A549 (cell line): ENCODE measurements around the gene STRBP. TPM values are rescaled to one million over a fixed set of nuclear protein-coding genes. Genes with fewer than 3 reads are reported as not detected.

Experiments used
- ATAC-seq, 2 experiments: fragments of 200-7000 bp in 1 of 2; fragments of >200 bp in 1 of 2; cut with Nextera tagmentation in 1 of 2; cut with Tn5 transposase in 1 of 2; 3 replicates each; pipeline versions ENCODE4 v1.8.0 to v1.9.1; 2018 to 2020; ENCODE audit warnings: mild to moderate bottlenecking in 1 of 2, moderate library complexity in 1 of 2
- CTCF ChIA-PET: fragments of 300-600 bp; sonication (Branson Sonifier 250); formaldehyde crosslinking; extraction: SDS; loops from one replicate; lab custom pipeline; 2021; ENCODE audit warnings: antibody characterized with exemption, inconsistent platforms; lab: Yijun Ruan, JAX
- POLR2A ChIA-PET: fragments of 350-600 bp; formaldehyde crosslinking; extraction: SDS; loops from one replicate; lab custom pipeline; 2021; ENCODE audit warnings: antibody characterized with exemption, inconsistent platforms; lab: Yijun Ruan, JAX
- DNase-seq, 2 experiments: peaks; one replicate each; pipeline versions ENCODE4 v3.0.0 to v3.0.0-alpha.2; 2011 to 2016; ENCODE audit warnings: low read depth in 1 of 2, low spot score in 1 of 2
- FAIRE-seq: peaks from 2 replicates; lab custom pipeline; 2011; peaks lifted over from hg19 to GRCh38; lab: Jason Lieb, UNC
- H3K27ac ChIP-seq, 2 experiments: fragments of >200 bp; sonication (Bioruptor Twin); formaldehyde crosslinking; 3 replicates each; pipeline ENCODE4 v1.5.1; 2016 to 2017
- H3K4me1 ChIP-seq: fragments of >200 bp; sonication (Bioruptor Twin); formaldehyde crosslinking; 3 replicates; pipeline ENCODE4 v1.6.1; 2016
- H3K4me2 ChIP-seq: fragments of >200 bp; sonication (Bioruptor Twin); formaldehyde crosslinking; 3 replicates; pipeline ENCODE4 v1.6.1; 2016
- H3K4me3 ChIP-seq: fragments of >200 bp; sonication (Bioruptor Twin); formaldehyde crosslinking; 3 replicates; pipeline ENCODE4 v1.5.1; 2016
- H3K9me3 ChIP-seq: fragments of >200 bp; sonication (Bioruptor Twin); formaldehyde crosslinking; 3 replicates; pipeline ENCODE4 v1.6.1; 2016
- ATOH8 ChIP-seq: fragments of 250-450 bp; sonication (Bioruptor Pico); IDR thresholded peaks from 2 replicates; pipeline ENCODE4 v1.5.0; 2020; ENCODE audit warnings: low read depth, mild to moderate bottlenecking, moderate library complexity
- CBX8 ChIP-seq: fragments of 200-600 bp; sonication (generic); IDR thresholded peaks from 2 replicates; pipeline ENCODE4 v1.6.1; 2016
- CEBPB ChIP-seq, 2 experiments: fragments of >200 bp in 1 of 2; sonication (Bioruptor Twin) in 1 of 2; formaldehyde crosslinking in 1 of 2; IDR thresholded peaks; 2 replicates each; pipeline ENCODE4 v1.6.1; 2012 to 2016
- CHD2 ChIP-seq: fragments of 150-350 bp; IDR thresholded peaks from 2 replicates; pipeline ENCODE4 v1.6.1; 2014; ENCODE audit warnings: low read length; ENCODE audit not compliant: partially characterized antibody
- EHF ChIP-seq: fragments of 250-450 bp; sonication (Bioruptor Pico); IDR thresholded peaks from 2 replicates; pipeline ENCODE4 v1.5.0; 2020; ENCODE audit warnings: mild to moderate bottlenecking
- EHMT2 ChIP-seq: fragments of 200-600 bp; sonication (generic); IDR thresholded peaks from 2 replicates; pipeline ENCODE4 v1.6.1; 2016; ENCODE audit warnings: antibody characterized with exemption, low read depth, mild to moderate bottlenecking, moderate library complexity
- ELK1 ChIP-seq: fragments of 150-350 bp; IDR thresholded peaks from 2 replicates; pipeline ENCODE4 v1.6.1; 2014; ENCODE audit warnings: low read depth, mild to moderate bottlenecking, low read length
- HES2 ChIP-seq: fragments of >200 bp; sonication (Bioruptor Twin); formaldehyde crosslinking; IDR thresholded peaks from 2 replicates; pipeline ENCODE4 v1.6.1; 2016
- HEYL ChIP-seq: fragments of 250-450 bp; sonication (Bioruptor Pico); IDR thresholded peaks from 2 replicates; pipeline ENCODE4 v1.8.0; 2021; ENCODE audit warnings: mild to moderate bottlenecking, moderate library complexity
- HOXA7 ChIP-seq: fragments of 250-450 bp; sonication (Bioruptor Pico); IDR thresholded peaks from 2 replicates; pipeline ENCODE4 v1.5.0; 2020; ENCODE audit warnings: mild to moderate bottlenecking, moderate library complexity
- HOXB5 ChIP-seq: fragments of 250-450 bp; sonication (Bioruptor Pico); IDR thresholded peaks from 2 replicates; pipeline ENCODE4 v1.5.0; 2020; ENCODE audit warnings: mild to moderate bottlenecking, moderate library complexity
- JUNB ChIP-seq: fragments of >200 bp; sonication (Bioruptor Twin); formaldehyde crosslinking; IDR thresholded peaks from 2 replicates; pipeline ENCODE4 v1.6.1; 2016
- KDM5A ChIP-seq: fragments of 200-600 bp; sonication (generic); IDR thresholded peaks from 2 replicates; pipeline ENCODE4 v1.6.1; 2016; ENCODE audit warnings: antibody characterized with exemption, mild to moderate bottlenecking
- MAFK ChIP-seq: fragments of 450-650 bp; IDR thresholded peaks from 2 replicates; pipeline ENCODE4 v1.6.1; 2014; ENCODE audit not compliant: partially characterized antibody
- MAX ChIP-seq: IDR thresholded peaks from 2 replicates; pipeline ENCODE4 v1.6.1; 2012
- NPAS2 ChIP-seq: fragments of 250-450 bp; sonication (Bioruptor Pico); IDR thresholded peaks from 2 replicates; pipeline ENCODE4 v1.8.0; 2022; ENCODE audit warnings: mild to moderate bottlenecking, moderate library complexity, borderline replicate concordance
- NR3C1 ChIP-seq: fragments of >200 bp; sonication (Bioruptor Twin); formaldehyde crosslinking; IDR thresholded peaks from 3 replicates; pipeline ENCODE4 v1.6.1; 2017
- POLR2AphosphoS2 ChIP-seq: conservative IDR thresholded peaks from 2 replicates; pipeline ENCODE4 v1.6.1; 2012; ENCODE audit warnings: low read length, improper control_type of control experiment, inconsistent platforms
- RFX5 ChIP-seq: fragments of 450-650 bp; IDR thresholded peaks from 2 replicates; pipeline ENCODE4 v1.7.1; 2014; ENCODE audit warnings: antibody characterized with exemption, mild to moderate bottlenecking, moderate library complexity
- SREBF2 ChIP-seq: fragments of 450-650 bp; IDR thresholded peaks from 2 replicates; pipeline ENCODE4 v1.6.1; 2014; ENCODE audit warnings: mild to moderate bottlenecking, moderate library complexity
- TFCP2L1 ChIP-seq: fragments of 250-450 bp; sonication (Bioruptor Pico); IDR thresholded peaks from 2 replicates; pipeline ENCODE4 v1.5.0; 2021; ENCODE audit warnings: mild to moderate bottlenecking
- ZC3H11A ChIP-seq: fragments of 450-650 bp; IDR thresholded peaks from 2 replicates; pipeline ENCODE4 v1.6.1; 2014; ENCODE audit warnings: antibody characterized with exemption, mild to moderate bottlenecking
- WGBS: methylation state at CpG from one replicate; pipeline ENCODE4 v1.1.6; 2017; ENCODE audit errors: missing lambda C conversion rate; 5-methylcytosine and 5-hydroxymethylcytosine counted together
- polyA plus RNA-seq, 4 experiments: library from polyadenylated mRNA; depleted of rRNA in 3 of 4; stranded (reverse); fragments of >200 nt; fragmentation: RNase III in 1 of 4; extraction: RNeasy Plus Mini Kit Qiagen cat#74134 plus additional on column Dnase treatment in 1 of 4; gene quantifications; 2 replicates in 3 of 4; 3 replicates in 1 of 4; pipeline ENCODE4 v1.2.3, GENCODE V29; 2011 to 2017
- TF ChIP-seq, protein P1 (sequence below): fragments of >200 bp; sonication (Bioruptor Twin); formaldehyde crosslinking; IDR thresholded peaks from 3 replicates; pipeline ENCODE4 v1.5.1; 2016
- TF ChIP-seq, protein P2 (sequence below): fragments of 200-600 bp; sonication (generic); IDR thresholded peaks from 2 replicates; pipeline ENCODE4 v1.6.1; 2016; ENCODE audit warnings: antibody characterized with exemption, mild to moderate bottlenecking, moderate library complexity

Gene STRBP
- polyA plus RNA-seq, 2 of the 4 experiments (the other 2 are of a cell fraction): 20.4 to 34.0 TPM

GRCh38 chr9:123314617-123315016 lies 46.2 kb upstream of the STRBP start:
- DNase-seq (no peak), FAIRE-seq (no peak), ATAC-seq (no peak)
- no peak for TF ChIP-seq MAX
- TF ChIP-seq CHD2: no peak
- no peak for TF ChIP-seq POLR2AphosphoS2
- no peak for TF ChIP-seq ELK1
- no peak for TF ChIP-seq EHMT2
- TF ChIP-seq, protein P1, sequence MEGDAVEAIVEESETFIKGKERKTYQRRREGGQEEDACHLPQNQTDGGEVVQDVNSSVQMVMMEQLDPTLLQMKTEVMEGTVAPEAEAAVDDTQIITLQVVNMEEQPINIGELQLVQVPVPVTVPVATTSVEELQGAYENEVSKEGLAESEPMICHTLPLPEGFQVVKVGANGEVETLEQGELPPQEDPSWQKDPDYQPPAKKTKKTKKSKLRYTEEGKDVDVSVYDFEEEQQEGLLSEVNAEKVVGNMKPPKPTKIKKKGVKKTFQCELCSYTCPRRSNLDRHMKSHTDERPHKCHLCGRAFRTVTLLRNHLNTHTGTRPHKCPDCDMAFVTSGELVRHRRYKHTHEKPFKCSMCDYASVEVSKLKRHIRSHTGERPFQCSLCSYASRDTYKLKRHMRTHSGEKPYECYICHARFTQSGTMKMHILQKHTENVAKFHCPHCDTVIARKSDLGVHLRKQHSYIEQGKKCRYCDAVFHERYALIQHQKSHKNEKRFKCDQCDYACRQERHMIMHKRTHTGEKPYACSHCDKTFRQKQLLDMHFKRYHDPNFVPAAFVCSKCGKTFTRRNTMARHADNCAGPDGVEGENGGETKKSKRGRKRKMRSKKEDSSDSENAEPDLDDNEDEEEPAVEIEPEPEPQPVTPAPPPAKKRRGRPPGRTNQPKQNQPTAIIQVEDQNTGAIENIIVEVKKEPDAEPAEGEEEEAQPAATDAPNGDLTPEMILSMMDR: no peak
- TF ChIP-seq HES2: no peak
- TF ChIP-seq ATOH8 (CRISPR knock-in tag): no peak
- TF ChIP-seq CBX8: no peak
- TF ChIP-seq TFCP2L1 (CRISPR knock-in tag): no peak
- no peak for TF ChIP-seq KDM5A
- no peak for TF ChIP-seq NPAS2 (CRISPR knock-in tag)
- TF ChIP-seq SREBF2: no peak
- no peak for TF ChIP-seq HOXB5 (CRISPR knock-in tag)
- WGBS: 86% methylated on average over 6 of the region's 6 CpGs
- CTCF ChIA-PET: interaction anchor here (1.1 to 1.4 kb wide), 4 partner anchors 9 to 40 kb away, joined by 3 to 5 read pairs (median 4); no protein-coding TSS in a partner anchor
- H3K4me1 ChIP-seq: peaks cover 6% of the 10 kb centered on the region; the same call in 1 of the 3 replicates
- no peaks in the 10 kb centered on the region for H3K9me3 ChIP-seq
- H3K27ac ChIP-seq: no peak overlapping the region
- POLR2A ChIA-PET: no interaction called here
- H3K4me3 ChIP-seq: no peak overlapping the region
- H3K4me2 ChIP-seq: no peak overlapping the region

- ChIA-PET POLR2A (no interaction called here), CTCF (interaction anchor here (0.7 to 1.6 kb wide), 4 partner anchors 16 to 43 kb away, joined by 3 to 4 read pairs (median 3); no protein-coding TSS in a partner anchor)
- 0 out of 6 replicates have a peak overlapping the region, but pooled peaks have one; percentile 0 to 28 for H3K27ac ChIP-seq
- H3K9me3 ChIP-seq: no peaks in the 10 kb centered on the region
- no peak overlapping the region for H3K4me2 ChIP-seq
- DNase-seq: no peak
- no peak for FAIRE-seq
- TF ChIP-seq MAFK (peak; percentile 15), NR3C1 (no peak)
- ATAC-seq: peak in 1 of 2 experiments; percentile 42; a peak in 3 of 6 replicates
- peaks cover 6% of the 10 kb centered on the region; the same call in 1 of the 3 replicates for H3K4me1 ChIP-seq
- 72% methylated on average over 4 of the region's 4 CpGs for WGBS
- no peak overlapping the region for H3K4me3 ChIP-seq
Observed at GRCh38 chr9:123312306-123312877, 44.0 kb upstream of the STRBP start.

DNA sequence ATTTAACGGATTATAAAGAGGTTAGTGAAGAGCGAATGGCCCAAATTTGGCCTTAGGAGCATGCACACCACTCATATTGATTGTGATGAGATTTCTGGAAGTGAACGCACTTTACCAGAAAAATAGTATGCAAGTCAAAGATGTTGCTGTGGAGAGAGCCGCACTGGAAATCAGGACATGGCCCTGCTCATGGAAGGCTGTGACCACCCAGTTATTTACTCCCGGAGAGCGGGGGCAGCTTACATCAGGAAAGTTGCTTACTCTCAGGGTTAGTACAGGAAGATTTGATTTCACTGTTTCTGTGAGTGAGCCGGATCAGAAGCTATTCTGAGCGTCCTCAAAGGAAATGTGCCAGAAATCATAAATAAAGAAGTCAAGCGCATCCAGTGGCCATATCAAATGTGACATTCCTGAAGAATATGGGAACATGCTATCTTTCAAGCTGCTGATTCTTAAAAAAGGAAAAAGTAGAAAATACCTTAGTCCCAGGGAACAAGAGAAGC lies 42.9 kb upstream of the STRBP start:
- no peak overlapping the region for H3K27ac ChIP-seq
- no peak overlapping the region for H3K4me3 ChIP-seq
- TF ChIP-seq HEYL (CRISPR knock-in tag) (no peak), JUNB (no peak), KDM5A (no peak), EHF (no peak), CEBPB (IDR thresholded peaks at IDR 0.05) (no peak), NPAS2 (CRISPR knock-in tag) (no peak), RFX5 (no peak), ZC3H11A (no peak), HES2 (no peak), HOXA7 (CRISPR knock-in tag) (no peak)
- TF ChIP-seq, protein P2, sequence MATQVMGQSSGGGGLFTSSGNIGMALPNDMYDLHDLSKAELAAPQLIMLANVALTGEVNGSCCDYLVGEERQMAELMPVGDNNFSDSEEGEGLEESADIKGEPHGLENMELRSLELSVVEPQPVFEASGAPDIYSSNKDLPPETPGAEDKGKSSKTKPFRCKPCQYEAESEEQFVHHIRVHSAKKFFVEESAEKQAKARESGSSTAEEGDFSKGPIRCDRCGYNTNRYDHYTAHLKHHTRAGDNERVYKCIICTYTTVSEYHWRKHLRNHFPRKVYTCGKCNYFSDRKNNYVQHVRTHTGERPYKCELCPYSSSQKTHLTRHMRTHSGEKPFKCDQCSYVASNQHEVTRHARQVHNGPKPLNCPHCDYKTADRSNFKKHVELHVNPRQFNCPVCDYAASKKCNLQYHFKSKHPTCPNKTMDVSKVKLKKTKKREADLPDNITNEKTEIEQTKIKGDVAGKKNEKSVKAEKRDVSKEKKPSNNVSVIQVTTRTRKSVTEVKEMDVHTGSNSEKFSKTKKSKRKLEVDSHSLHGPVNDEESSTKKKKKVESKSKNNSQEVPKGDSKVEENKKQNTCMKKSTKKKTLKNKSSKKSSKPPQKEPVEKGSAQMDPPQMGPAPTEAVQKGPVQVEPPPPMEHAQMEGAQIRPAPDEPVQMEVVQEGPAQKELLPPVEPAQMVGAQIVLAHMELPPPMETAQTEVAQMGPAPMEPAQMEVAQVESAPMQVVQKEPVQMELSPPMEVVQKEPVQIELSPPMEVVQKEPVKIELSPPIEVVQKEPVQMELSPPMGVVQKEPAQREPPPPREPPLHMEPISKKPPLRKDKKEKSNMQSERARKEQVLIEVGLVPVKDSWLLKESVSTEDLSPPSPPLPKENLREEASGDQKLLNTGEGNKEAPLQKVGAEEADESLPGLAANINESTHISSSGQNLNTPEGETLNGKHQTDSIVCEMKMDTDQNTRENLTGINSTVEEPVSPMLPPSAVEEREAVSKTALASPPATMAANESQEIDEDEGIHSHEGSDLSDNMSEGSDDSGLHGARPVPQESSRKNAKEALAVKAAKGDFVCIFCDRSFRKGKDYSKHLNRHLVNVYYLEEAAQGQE: no peak
- FAIRE-seq (no peak), ATAC-seq (no peak), DNase-seq (no peak)
- CTCF ChIA-PET: interaction anchor here (0.6 kb wide), 1 partner anchor 76 kb away, joined by 3 read pairs; no protein-coding TSS in a partner anchor
- H3K4me1 ChIP-seq: peaks cover 6% of the 10 kb centered on the region; the same call in 1 of the 3 replicates
- H3K4me2 ChIP-seq: no peak overlapping the region
- POLR2A ChIA-PET: no interaction called here
- 78% methylated on average over 9 of the region's 9 CpGs for WGBS
- no peaks in the 10 kb centered on the region for H3K9me3 ChIP-seq
